Inferior parietal cortex (tissue), 1 donor: Measurements from ENCODE around the gene RASSF1.
"Not testable (repeated sequence)": the region's sequence is repeated elsewhere in the genome, so short reads cannot be mapped to it uniquely, and the experiment has no call there.

ENCODE experiments used
- DNase-seq: peaks from one replicate; pipeline ENCODE4 v3.0.0-alpha.2; 2016; ENCODE audit errors: extremely low spot score

RASSF1 gene

DNA sequence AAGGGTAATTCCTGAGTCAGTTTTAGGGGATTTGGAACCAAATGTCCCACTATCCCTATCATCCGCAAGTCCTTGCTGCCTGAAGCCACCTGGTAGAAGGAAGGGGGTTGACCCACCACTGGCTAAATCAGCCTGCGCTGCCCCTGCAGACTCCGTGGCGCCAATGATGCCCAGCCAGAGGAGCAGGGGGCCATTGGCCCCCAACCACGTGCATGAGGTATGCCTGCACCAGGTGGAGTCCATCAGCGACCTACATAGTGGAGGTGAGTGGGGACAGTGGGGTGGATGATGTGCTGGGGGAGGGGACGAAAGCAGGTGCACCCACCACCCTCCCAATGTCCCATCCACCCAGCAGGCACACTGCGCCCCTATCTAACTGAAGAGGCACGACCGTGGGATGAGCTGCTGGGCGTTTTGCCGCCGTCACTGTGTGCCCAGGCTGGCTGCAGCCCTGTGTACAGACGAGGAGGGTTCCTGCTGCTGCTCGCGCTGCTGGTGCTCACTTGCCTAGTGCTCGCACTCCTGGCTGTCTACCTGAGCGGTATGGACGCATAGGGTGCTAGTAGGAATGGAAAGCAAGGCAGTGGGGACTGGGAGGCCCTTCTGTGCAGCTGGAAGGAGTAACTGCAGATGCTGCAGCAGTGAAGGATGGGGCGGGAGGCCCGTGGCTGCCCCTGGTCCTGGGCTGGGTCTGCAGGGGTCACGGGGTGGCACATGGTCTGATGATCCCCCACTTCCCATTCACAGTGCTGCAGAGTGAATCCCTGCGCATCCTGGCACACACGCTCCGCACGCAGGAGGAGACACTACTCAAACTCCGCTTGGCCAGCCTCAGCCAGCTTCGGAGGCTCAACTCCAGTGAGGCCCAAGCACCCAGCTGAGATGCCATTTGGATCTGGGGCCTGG is 54.1 kb downstream of the RASSF1 start:
- no peak for DNase-seq

DNA sequence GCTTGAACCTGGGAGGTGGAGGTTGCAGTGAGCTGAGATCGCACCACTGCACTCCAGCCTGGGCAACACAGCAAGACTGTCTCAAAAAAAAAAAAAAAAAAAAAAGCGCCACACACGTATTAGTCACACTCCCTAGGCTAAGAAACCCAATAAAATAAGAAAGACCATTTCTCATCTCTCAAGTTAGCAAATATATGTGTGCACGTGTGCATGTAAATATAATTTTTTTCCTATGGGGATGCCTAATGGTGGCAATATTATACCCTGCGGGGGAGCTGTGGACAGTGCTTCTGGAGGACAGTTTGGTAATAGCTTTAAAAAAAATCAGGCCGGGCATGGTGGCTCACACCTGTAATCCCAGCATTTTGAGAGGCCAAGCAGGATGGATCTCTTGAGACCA is 56.5 kb downstream of the RASSF1 start:
- DNase-seq, result not testable (repeated sequence)
